HG02870 (cell line): ENCODE data around the gene DIS3L2.

ENCODE experiments used
- ATAC-seq: cut with Tn5 transposase; IDR thresholded peaks from one replicate; pipeline ENCODE4 v1.9.1; 2021; ENCODE audit warnings: mild to moderate bottlenecking, moderate library complexity; ENCODE audit not compliant: unreplicated experiment

Gene DIS3L2, protein sequence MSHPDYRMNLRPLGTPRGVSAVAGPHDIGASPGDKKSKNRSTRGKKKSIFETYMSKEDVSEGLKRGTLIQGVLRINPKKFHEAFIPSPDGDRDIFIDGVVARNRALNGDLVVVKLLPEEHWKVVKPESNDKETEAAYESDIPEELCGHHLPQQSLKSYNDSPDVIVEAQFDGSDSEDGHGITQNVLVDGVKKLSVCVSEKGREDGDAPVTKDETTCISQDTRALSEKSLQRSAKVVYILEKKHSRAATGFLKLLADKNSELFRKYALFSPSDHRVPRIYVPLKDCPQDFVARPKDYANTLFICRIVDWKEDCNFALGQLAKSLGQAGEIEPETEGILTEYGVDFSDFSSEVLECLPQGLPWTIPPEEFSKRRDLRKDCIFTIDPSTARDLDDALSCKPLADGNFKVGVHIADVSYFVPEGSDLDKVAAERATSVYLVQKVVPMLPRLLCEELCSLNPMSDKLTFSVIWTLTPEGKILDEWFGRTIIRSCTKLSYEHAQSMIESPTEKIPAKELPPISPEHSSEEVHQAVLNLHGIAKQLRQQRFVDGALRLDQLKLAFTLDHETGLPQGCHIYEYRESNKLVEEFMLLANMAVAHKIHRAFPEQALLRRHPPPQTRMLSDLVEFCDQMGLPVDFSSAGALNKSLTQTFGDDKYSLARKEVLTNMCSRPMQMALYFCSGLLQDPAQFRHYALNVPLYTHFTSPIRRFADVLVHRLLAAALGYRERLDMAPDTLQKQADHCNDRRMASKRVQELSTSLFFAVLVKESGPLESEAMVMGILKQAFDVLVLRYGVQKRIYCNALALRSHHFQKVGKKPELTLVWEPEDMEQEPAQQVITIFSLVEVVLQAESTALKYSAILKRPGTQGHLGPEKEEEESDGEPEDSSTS

DNA sequence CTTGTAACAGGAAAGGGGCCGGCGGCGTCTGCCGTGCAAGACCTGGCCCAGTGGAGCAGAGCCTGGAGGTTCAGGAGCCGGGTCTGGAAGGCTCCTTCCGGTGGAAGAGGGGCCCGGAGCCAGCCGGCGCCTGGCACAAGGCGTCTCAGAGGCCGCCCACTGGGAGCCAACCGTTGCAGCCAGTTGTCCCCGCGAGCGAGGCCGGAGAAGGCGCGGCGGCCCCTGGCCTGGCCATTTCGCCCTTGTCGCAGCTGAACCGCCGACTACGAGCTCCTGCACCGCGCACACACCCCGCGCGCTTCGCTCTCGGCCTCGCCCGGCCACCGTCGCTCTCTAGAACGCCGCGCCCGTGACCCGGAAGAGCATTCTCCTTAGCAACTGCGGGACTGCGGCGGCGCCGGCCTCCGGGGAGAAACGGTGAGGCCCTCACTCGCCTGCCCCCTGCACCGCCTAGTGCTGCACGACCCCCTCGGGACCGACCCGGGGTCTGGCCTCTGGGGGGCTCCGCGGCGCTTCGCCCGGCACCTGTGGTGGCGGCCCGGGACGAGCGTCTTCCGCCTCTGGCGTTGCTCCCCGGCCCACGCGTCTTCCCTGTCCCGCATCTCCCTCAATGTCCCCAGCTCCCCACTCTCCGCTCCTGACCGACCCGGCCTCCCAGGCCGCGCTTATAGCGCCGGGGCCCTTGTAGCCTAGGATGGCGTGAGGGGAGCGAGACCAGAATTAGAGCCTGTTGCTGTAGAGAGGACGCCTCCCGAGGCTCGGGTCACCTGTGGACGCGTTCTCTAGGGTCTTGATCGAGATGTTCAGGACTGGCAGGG is at the start of gene DIS3L2:
Gene DIS3L2, plus strand, starts transcription at position 365 of the 818 bp plus-strand sequence. CDS start 53,215 bp downstream, outside the sequence.
- ATAC-seq, result peak; percentile 92

GRCh38 chr2:231914077-231914690 is 47.3 kb upstream of the DIS3L2 start:
- no peak for ATAC-seq

GRCh38 chr2:231917280-231918066 is 44.0 kb upstream of the DIS3L2 start:
- no peak for ATAC-seq

- no peak for ATAC-seq
These were observed 42.8 kb upstream of the DIS3L2 start for GRCh38 chr2:231918501-231919330.

DNA sequence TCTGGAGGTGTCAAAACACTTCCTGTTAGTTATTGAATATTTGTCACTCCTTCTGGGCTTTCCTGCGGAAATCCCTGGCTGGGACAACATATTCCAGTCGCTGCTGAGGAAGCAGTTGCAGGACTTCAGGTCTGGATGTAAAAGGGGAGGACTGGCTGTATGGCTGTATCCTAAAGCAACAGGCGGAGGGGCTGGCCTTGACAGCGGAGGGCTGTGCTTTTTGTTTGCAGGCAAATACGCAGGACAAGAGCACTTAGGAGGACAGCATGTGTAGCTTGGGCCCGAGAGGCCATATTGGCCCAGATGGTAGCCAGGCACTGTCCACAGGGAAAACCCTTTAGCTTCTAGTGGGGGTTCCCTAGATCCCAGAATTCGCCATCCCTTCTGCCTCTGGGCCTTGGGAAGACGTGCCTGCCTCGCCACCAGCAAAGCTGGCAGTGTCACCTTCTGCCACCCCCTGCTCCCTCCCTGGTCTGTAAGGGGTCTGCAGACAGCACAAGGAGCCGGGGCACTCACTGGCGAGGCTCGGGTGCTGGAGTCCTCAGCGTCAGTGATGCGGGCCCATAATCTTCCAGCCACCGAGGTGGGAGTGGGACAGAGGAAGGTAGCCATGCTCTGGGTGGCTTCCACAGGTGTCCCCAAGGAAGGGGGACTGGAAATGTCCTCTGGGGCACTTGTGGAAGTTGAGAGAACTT is 42.0 kb upstream of the DIS3L2 start:
- no peak for ATAC-seq

DNA sequence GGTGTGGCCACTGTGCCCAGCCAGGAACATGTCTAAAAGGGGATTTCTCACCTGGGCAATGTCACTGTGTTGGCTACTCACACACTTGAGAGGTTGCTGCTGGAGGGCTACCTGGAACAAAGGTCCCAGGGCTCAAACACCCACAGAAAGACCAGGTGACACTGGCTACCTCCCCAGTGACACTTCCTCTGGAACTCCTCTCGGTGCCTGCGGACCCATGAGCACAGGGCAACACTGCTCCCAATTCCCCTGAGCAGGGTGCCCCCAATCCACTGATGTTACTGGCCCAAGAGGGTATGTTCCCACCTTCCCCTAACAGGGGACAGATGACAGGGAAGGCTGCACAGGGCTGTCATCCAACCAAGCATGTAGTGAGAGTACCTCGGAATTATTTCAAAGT is 41.1 kb upstream of the DIS3L2 start:
- ATAC-seq, result no peak

DNA sequence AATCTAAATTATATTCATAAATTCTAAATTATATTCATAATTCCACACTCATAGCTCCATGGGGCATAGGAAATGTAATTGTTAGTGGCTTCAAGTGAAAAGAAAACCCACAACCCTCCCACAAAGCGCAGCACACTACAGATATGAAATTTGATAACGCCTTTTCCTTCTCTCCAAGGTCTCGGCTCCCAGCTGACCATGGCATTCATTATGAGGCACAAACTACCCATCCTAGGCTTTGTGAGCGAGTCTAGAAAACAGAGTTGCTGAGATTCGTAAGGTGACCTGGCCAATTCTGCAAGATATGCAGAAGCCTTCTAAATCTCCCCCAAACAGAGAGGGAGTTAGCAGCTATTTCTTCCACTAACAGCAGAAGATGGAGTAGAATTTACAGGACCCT is 40.7 kb upstream of the DIS3L2 start:
- ATAC-seq, result no peak

DNA sequence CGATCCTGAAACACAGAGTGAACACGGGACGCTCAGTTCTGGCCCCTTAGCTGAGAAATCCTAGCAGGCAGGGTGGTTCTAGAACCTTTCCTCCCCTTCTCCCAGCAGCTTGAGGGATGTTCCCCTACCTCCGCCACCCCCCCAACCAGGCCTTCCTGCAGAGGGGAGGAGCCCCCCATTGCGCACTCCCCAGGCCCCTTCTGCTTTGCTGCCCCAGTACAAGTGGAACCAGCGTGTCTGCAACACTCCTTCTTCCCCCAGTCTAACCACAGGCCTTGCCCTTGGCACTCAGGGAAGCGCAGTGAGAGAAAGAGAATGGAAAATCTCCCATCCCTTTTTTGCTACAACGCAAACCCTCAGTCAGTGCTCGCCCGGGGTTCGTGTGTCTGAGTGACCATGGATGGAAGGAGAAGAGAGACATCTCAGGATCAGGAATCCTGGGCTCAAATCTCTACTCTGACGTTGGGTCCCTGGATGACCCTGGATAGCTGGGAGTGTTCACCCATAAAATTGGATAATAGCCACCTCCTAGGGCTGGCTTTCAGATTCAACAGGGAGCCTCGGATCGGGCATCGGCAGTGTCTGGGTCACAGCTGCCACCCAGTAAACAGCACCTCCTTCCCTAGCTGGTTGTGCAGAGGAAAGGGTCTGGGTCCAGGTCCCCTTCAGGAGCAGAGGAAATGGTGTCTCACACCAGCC is 39.1 kb upstream of the DIS3L2 start:
- ATAC-seq, result no peak

- no peak for ATAC-seq
These were observed 38.5 kb upstream of the DIS3L2 start for GRCh38 chr2:231923010-231923344.

- no peak for ATAC-seq
These were observed 37.3 kb upstream of the DIS3L2 start for GRCh38 chr2:231923951-231924888.

DNA sequence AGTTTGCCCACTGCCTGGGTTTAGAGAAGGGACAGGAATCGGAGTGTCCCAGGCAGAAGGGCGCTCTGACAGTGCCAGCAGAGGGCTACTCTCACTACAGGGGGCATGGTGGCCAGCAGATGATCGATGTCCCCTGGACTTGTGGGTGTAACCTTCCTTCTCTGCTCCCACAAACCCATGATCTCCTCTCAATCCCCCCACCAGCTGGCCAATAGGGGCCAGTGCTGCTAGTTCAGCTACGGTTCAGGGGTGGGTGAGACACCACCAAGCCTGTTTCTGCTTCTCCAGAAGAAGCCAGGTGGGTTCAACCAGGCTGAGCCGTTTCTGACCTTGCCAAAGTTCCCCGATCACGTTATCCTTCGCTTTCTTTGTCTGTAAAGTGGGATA is 36.6 kb upstream of the DIS3L2 start:
- ATAC-seq, result no peak

DNA sequence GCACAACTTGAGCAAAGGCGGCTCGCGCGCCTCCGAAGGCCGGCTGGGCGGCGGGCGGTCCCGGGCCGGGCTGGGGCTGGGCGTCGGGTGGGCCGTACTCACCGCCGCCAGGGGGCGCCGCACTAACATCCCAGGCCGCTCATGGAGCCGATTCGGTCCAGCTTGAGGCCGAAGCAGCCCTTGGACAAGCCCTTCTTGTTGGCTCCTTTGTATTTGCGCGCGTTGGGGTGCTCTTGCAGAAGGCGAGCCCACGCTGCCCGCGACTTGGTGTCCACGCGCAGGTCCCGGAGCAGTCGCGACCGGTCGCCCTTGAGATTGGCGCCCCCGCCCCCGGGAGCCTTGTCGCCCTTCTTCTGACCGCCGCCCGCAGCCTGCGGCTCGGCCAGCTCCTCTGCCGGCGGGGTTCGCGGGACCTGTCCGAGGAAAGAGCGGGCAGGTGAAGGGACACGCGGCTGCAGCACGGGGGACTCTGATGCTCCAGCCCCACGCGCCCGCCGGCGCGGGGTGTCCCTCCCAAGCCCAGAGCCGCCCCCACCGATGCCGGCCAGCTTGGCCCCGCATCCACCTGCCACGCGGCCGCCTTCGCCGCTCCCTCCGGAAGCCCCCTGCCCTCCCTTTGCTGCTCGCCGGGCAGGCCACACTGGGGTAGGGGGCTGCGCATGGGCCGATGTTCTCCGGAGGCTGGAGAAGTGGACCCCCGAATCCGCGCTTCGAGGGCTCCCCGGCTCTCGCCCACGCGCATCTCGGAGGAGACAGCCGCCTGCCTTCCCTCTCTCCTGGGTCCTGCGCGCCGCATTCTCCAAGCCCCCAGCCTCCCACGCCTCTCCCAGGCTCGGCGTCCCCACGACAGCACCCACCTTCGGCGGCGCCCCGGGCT is 36.0 kb upstream of the DIS3L2 start:
- no peak for ATAC-seq

DNA sequence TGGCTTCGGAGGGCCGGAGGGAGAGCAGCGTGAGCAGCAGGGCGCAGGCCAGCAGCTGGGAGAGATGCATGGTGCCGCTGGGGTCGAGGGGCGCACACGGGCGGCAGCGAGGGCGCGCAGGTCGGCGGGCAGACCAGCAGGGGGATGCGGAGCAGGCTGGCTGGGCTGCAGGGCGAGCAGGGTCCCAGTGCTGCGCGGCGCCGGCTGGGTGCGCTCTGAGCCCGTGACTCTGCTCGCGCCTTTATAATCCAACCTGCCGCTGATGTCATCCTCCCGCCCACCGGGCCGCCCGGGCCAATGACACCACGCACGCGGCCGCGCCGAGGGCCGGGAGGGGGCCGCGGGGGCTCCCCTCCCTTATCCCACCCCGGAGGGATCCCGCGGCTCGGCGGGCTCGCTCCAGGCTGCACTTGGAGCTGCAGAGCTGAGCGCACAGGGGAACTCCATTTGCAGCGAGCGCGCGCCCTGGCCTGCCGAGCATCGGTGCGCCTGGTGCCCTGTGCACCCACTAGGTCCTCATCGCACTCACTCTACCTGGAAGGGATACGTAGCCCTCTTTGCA is 35.3 kb upstream of the DIS3L2 start, which contains the start of gene NPPC:
Gene NPPC, minus strand, starts transcription at position 217 of the 562 bp plus-strand sequence. Its CDS starts 147 bp downstream, at position 70.
- peak; percentile 44 for ATAC-seq

- ATAC-seq, result no peak
These were observed 34.5 kb upstream of the DIS3L2 start for GRCh38 chr2:231926761-231927565.

- ATAC-seq, result no peak
These were observed 34.0 kb upstream of the DIS3L2 start for GRCh38 chr2:231927566-231927890.
